Small intestine (tissue), 7 donors: ENCODE measurements around the gene KCNRG. TPM values are rescaled to one million over a fixed set of nuclear protein-coding genes. Genes with fewer than 3 reads are reported as not detected.
"Not testable (repeated sequence)": the region's sequence is repeated elsewhere in the genome, so short reads cannot be mapped to it uniquely, and the experiment has no call there.

Experiments used
- DNase-seq, 2 donors: peaks; one replicate each; pipeline versions ENCODE4 v3.0.0 to v3.0.0-alpha.2; 2013
- FAIRE-seq: peaks from 2 replicates; lab custom pipeline; 2012; peaks lifted over from hg19 to GRCh38; lab: Jason Lieb, UNC
- H3K27ac ChIP-seq, 3 donors: one replicate each; pipeline ENCODE4 v1.5.1; 2013; ENCODE audit warnings: low read length in 2 of 3, mild to moderate bottlenecking in 2 of 3, control low read depth in 1 of 3, inconsistent platforms in 1 of 3, low read depth in 1 of 3, moderate library complexity in 1 of 3
- H3K27me3 ChIP-seq, 3 donors: one replicate each; pipeline ENCODE4 v1.6.1; 2013; ENCODE audit warnings: low read length in 3 of 3, inconsistent platforms in 1 of 3; ENCODE audit not compliant: control insufficient read depth in 3 of 3, insufficient read depth in 3 of 3
- H3K36me3 ChIP-seq, 3 donors: one replicate each; pipeline ENCODE4 v1.6.1; 2013; ENCODE audit warnings: low read length in 3 of 3, inconsistent platforms in 1 of 3, low read depth in 1 of 3, mild to moderate bottlenecking in 1 of 3, moderate library complexity in 1 of 3; ENCODE audit not compliant: control insufficient read depth in 3 of 3, insufficient read depth in 2 of 3
- H3K4me1 ChIP-seq, 3 donors: one replicate each; pipeline ENCODE4 v1.6.1; 2013; ENCODE audit warnings: low read length in 2 of 3, inconsistent platforms in 1 of 3, low read depth in 1 of 3, mild to moderate bottlenecking in 1 of 3, moderate library complexity in 1 of 3; ENCODE audit not compliant: control insufficient read depth in 3 of 3, insufficient read depth in 2 of 3
- H3K4me3 ChIP-seq, 3 donors: one replicate each; pipeline ENCODE4 v1.5.1; 2013; ENCODE audit warnings: low read length in 3 of 3, control low read depth in 1 of 3, inconsistent platforms in 1 of 3, low read depth in 1 of 3, mild to moderate bottlenecking in 1 of 3, moderate library complexity in 1 of 3
- H3K9me3 ChIP-seq, 2 donors: one replicate each; pipeline ENCODE4 v1.6.1; 2013; ENCODE audit warnings: low read depth in 1 of 2, low read length in 1 of 2; ENCODE audit not compliant: control insufficient read depth in 2 of 2, insufficient read depth in 1 of 2
- WGBS, 3 donors: extraction: QIAGEN DNeasy Blood & Tissue Kit; methylation state at CpG; one replicate each; pipeline ENCODE4 v1.1.7; 2013; 5-methylcytosine and 5-hydroxymethylcytosine counted together
- polyA plus RNA-seq, 4 donors: library from polyadenylated mRNA; stranded (reverse) in 3 of 4; unstranded in 1 of 4; fragments of 200-250 nt in 3 of 4; fragments of 120-200 nt in 1 of 4; gene quantifications; one replicate each; pipeline versions ENCODE4 v1.2.1 to v1.2.3, GENCODE V29; 2013
- donor health status: healthy with polysubstance abuse.
- donor health status: control.
- donor health status: control.
- donor health status: Bipolar disorder and iron deficiency.
- donor health status: healthy.

The KCNRG gene
- polyA plus RNA-seq, 4 donors = 0.36 to 0.74 TPM; not detected in 2

DNA sequence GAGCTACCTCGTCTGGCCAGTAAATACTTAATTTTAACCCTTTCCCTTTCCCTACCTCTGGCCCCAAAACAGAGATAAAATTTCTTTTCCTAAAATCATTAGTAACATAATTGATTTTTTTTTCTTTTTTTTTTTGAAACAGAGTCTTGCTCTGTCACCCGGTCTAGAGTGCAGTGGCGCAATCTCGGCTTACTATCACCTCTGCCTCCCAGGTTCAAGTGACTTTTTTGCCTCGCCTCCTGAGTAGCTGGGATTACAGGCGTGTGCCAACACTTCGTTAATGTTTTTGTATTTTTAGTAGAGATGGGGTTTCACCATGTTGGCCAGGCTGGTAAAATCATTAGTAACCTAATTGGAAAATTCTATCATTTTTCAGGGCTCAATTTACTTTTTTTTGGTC lies 28.8 kb upstream of the KCNRG start:
- 85 to 93% (median 90%) methylated on average over 7 of the region's 7 CpGs for WGBS, 3 donors
- H3K36me3 ChIP-seq = no peaks in the 10 kb centered on the region
- DNase-seq (no peak), FAIRE-seq (no peak)
- H3K4me3 ChIP-seq = no peak overlapping the region
- H3K4me1 ChIP-seq = no peaks in the 10 kb centered on the region
- no peak overlapping the region for H3K27ac ChIP-seq
- no peaks in the 10 kb centered on the region for H3K27me3 ChIP-seq
- H3K9me3 ChIP-seq = no peaks in the 10 kb centered on the region

DNA sequence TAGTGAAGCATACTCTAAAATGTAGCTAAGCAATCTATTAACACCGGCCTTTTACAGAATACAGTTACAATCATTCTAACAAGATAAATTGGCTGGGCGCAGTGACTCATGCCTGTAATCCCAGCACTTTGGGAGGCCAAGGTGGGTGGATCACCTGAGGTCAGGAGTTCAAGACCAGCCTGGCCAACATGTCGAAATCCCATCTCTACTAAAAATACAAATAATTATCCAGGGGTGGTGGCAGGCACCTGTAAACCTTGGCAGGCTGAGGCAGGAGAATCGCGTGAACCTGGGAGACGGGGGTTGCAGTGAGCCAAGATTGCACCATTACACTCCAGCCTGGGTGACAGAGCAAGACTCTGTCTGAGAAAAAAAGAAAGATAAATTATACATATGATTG lies 24.6 kb upstream of the KCNRG start:
- not testable (repeated sequence) for FAIRE-seq
- 82 to 94% (median 83%) methylated on average over 6 of the region's 6 CpGs for WGBS, 3 donors

DNA sequence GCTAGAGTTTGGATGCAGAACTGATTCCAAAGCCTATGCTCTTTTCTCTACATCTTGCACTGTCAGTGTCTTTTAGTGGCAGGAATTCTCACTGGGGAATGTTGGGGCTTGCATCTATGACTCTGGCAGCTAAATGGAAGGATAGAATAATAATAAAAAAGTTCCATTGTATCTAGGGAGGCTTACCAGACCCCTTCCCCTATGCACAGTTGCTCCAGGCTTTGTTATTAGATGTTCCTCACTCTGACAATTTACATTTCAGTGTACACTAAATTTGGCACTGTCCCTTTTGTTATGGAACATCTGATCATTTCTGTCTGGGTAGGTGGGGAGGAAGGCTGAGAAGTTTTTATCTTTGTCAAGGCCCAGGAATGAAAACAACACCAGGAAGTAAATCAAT lies 22.1 kb upstream of the KCNRG start:
- H3K36me3 ChIP-seq = no peaks in the 10 kb centered on the region
- no peaks in the 10 kb centered on the region for H3K27me3 ChIP-seq
- H3K27ac ChIP-seq = no peak overlapping the region
- DNase-seq (no peak), FAIRE-seq (no peak)
- peaks cover 0 to 2% (median 0%) of the 10 kb centered on the region in 3 donors for H3K4me1 ChIP-seq
- H3K4me3 ChIP-seq = no peak overlapping the region
- H3K9me3 ChIP-seq = no peaks in the 10 kb centered on the region

More for the DNA sequence above, 24.6 kb upstream of the KCNRG start:
- DNase-seq, H3K27ac ChIP-seq, H3K36me3 ChIP-seq, H3K4me1 ChIP-seq, H3K4me3 ChIP-seq, H3K9me3 ChIP-seq, H3K27me3 ChIP-seq: not testable (repeated sequence)

DNA sequence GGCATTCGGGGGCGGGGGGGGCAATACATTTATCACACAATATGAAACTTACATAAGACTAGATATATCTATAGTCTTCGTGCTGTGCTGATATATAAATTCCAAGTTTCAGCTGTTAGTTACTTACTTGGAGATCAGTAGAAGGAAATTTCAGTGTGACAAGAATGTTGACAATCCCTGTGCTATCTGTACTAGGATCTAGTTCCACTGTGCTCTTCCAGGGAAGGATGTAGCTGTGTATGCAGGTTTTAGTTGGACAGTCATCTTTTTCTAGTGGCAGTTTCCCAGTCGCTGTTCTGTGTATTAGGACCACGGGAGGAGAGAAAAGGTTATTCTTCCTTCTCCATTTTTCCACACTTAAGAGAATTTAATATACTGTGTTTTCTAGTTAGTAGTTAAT lies 21.6 kb upstream of the KCNRG start:
- no peaks in the 10 kb centered on the region for H3K9me3 ChIP-seq
- FAIRE-seq (no peak), DNase-seq (no peak)
- H3K36me3 ChIP-seq = peaks cover 0 to 3% (median 0%) of the 10 kb centered on the region in 3 donors
- H3K27ac ChIP-seq = no peak overlapping the region
- H3K4me1 ChIP-seq = peaks cover 0 to 7% (median 4%) of the 10 kb centered on the region in 3 donors
- 85 to 88% (median 87%) methylated on average over 5 of the region's 5 CpGs for WGBS, 3 donors
- no peaks in the 10 kb centered on the region for H3K27me3 ChIP-seq
- H3K4me3 ChIP-seq = no peak overlapping the region

- Histone ChIP-seq H3K27ac (peak overlapping the region in 2 of 3 donors; percentile 97 to 98), H3K4me3 (peak overlapping the region; percentile 77 to 82 (median 77)), H3K4me1 (peaks cover 2 to 15% (median 7%) of the 10 kb centered on the region in 3 donors), H3K27me3 (no peaks in the 10 kb centered on the region), H3K9me3 (no peaks in the 10 kb centered on the region), H3K36me3 (peaks cover 0 to 11% (median 0%) of the 10 kb centered on the region in 3 donors)
- DNase-seq (peak in 1 of 2 donors; percentile 24), FAIRE-seq (no peak)
- whole genome bisulfite sequencing, 3 donors = 33 to 44% (median 43%) methylated on average over 14 of the region's 14 CpGs
Observed at GRCh38 chr13:49995625-49996101, 19.6 kb upstream of the KCNRG start.

- FAIRE-seq = no peak
- no peaks in the 10 kb centered on the region for H3K27me3 ChIP-seq
- WGBS, 3 donors = 0 to 2% (median 1%) methylated on average over 37 to 66 of the region's 68 CpGs
- peaks cover 0 to 11% (median 0%) of the 10 kb centered on the region in 3 donors for H3K36me3 ChIP-seq
- no peaks in the 10 kb centered on the region for H3K9me3 ChIP-seq
- peak overlapping the region; percentile 77 to 82 (median 77) for H3K4me3 ChIP-seq
- DNase-seq = peak; percentile 91 to 95
- H3K4me1 ChIP-seq = peaks cover 2 to 15% (median 7%) of the 10 kb centered on the region in 3 donors
- peak overlapping the region; percentile 74 to 98 (median 97) for H3K27ac ChIP-seq
Observed at GRCh38 chr13:49996161-49996915, 18.9 kb upstream of the KCNRG start.

- Histone ChIP-seq H3K27me3 (no peaks in the 10 kb centered on the region), H3K9me3 (no peaks in the 10 kb centered on the region), H3K4me1 (peaks cover 2 to 15% (median 7%) of the 10 kb centered on the region in 3 donors), H3K4me3 (peak within 1 kb of the TSS; percentile 77 to 94 (median 77)), H3K27ac (peak within 1 kb of the TSS; percentile 94 to 98 (median 98)), H3K36me3 (peaks cover 0 to 11% (median 0%) of the 10 kb centered on the region in 3 donors)
- peak; percentile 90 to 96 for DNase-seq
- WGBS, 3 donors = 0 to 1% (median 0%) methylated on average over 48 to 55 of the region's 56 CpGs
- no peak for FAIRE-seq
Observed at GRCh38 chr13:49996951-49997895, 18.0 kb upstream of the KCNRG start, which contains the start of gene TRIM13. Gene TRIM13 (plus strand): TSS chr13:49997042. CDS start chr13:50011941, 14,899 bp downstream.

DNA sequence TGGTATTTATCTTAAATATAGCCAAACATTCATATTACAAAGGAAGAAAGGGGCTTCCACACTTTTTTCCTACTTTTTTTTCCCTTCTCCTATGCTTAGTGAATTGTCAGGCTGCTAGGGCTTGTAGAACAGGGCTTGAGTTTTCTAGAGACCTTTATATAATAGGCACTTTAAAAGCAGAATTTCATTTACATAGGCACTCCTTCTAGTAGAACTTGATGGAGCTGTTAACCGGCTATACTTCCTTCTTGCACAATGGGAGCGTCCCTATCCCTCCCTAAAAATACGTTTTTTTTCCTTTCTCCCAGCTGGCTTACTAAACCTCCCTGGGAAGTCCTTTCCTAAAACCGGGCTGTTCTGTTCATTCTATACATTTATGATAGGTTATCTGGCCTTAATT lies 17.3 kb upstream of the KCNRG start:
- Histone ChIP-seq H3K4me1 (peaks cover 2 to 15% (median 7%) of the 10 kb centered on the region in 3 donors), H3K27ac (peak overlapping the region in 2 of 3 donors; percentile 17 to 98), H3K27me3 (no peaks in the 10 kb centered on the region), H3K9me3 (no peaks in the 10 kb centered on the region), H3K36me3 (peaks cover 0 to 14% (median 3%) of the 10 kb centered on the region in 3 donors), H3K4me3 (peak overlapping the region in 2 of 3 donors; percentile 70 to 94)
- DNase-seq (peak; percentile 11 to 40), FAIRE-seq (no peak)
- 7 to 10% (median 7%) methylated on average over 4 of the region's 4 CpGs for WGBS, 3 donors
